ENCODE results near the gene STUB1.

STUB1 gene

DNA sequence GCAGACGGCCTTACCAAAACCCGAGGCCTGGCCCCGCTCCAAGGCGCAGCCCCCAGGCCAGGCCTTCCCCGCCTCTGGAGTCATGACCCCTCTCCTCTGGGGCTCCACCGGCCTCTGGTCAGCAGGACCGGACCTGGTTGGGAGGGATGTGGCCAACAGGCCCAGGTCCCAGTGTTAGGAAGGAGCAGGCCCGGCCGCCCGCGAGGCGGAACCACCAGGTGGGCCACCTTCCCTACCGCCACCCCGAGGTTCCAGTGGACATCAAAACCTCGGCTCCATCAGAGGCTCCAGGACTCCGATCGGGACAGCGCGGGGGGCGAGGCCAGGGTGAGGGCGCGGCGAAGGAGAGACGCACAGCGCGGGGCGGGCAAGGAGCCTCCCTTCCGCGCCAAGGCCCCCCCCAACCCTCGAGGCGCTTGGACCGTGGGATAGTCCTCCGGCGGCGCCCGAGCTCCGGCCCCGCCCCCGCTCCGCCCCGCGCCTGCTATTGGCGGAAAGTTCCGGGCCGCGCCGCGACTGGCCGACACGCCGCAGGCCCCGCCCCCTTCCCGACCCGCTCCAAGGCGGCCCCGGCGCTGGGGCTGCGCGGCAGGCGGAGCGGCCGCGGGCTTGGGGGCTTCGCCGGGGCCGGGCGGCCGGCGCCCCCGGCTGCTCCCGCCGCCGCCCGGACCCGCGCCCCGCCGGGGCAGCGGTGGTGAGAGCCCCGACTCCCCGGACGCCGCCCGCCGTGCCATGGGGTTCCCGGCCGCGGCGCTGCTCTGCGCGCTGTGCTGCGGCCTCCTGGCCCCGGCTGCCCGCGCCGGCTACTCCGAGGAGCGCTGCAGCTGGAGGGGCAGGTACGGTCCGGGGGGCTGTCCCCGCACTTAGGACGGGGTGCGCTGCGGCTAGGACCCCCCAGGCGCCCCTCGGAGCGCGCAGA is 34.6 kb downstream of the STUB1 start, which contains the start of gene METRN:
Gene METRN (plus strand): TSS at position 561 of the 919 bp plus-strand sequence. CDS start 172 bp downstream, at position 733.
- DNase-seq = peak; percentile 49

DNA sequence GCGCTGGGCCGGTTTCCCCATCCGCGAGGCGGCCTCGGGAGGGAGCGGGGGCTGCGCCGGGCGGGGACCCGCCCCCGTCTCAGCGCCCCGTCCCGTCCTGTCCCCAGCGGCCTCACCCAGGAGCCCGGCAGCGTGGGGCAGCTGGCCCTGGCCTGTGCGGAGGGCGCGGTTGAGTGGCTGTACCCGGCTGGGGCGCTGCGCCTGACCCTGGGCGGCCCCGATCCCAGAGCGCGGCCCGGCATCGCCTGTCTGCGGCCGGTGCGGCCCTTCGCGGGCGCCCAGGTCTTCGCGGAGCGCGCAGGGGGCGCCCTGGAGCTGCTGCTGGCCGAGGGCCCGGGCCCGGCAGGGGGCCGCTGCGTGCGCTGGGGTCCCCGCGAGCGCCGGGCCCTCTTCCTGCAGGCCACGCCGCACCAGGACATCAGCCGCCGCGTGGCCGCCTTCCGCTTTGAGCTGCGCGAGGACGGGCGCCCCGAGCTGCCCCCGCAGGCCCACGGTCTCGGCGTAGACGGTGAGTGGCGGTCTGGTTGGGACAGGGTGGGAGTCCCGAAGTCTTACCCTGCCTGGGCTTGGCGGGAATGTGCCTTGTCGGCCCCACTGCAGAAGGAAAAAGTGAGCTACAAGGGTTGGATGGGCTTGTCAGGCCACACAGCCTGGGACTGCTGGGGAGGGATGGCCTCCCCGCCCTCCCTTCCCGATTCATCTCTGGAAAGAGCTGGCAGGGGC is 35.4 kb downstream of the STUB1 start:
- DNase-seq = no peak

DNA sequence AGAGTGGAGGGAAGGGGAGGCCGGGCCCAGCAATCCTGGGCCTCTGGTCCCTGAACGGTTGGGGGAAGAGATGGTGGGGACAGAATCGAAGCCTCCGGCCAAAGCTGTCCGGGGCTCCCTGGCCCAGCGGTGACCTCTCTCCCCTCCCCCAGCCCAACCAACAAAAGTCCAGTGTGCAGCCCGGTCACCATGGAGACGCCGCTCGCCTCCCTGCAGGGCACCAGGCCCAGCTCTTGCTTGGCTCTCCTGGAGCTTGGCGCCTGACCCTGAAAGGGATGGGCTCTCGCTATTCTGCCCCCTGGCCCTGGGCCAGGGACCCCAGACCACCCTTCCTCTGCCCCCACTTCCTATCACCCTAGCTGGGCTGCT is 36.0 kb downstream of the STUB1 start:
- DNase-seq = no peak

- DNase-seq = no peak
Measured at GRCh38 chr16:716768-717325, 36.6 kb downstream of the STUB1 start.

- DNase-seq = no peak
Measured at GRCh38 chr16:717450-718245, 37.4 kb downstream of the STUB1 start.

DNA sequence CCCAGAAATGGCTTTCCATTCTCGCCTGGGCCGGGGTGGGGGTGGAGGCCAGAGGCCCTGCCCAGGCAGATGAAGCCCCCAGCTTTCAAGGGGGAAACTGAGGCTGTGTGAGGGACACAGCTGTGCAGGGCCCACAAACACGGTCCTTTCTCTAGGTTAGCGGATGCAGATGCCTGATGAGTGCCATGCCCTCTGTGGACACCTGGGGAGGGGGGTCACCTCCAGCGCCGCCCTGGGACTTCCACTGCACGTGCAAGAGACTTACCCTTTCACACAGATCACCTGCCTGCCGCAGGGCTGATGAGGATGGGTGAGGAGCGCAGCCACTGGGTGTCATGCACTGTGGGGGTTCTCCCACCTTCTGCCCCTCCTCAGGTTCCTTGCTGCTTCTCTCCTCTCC is 38.2 kb downstream of the STUB1 start:
- DNase-seq = no peak

- no peak for DNase-seq
Measured at GRCh38 chr16:718922-719321, 38.7 kb downstream of the STUB1 start.

DNA sequence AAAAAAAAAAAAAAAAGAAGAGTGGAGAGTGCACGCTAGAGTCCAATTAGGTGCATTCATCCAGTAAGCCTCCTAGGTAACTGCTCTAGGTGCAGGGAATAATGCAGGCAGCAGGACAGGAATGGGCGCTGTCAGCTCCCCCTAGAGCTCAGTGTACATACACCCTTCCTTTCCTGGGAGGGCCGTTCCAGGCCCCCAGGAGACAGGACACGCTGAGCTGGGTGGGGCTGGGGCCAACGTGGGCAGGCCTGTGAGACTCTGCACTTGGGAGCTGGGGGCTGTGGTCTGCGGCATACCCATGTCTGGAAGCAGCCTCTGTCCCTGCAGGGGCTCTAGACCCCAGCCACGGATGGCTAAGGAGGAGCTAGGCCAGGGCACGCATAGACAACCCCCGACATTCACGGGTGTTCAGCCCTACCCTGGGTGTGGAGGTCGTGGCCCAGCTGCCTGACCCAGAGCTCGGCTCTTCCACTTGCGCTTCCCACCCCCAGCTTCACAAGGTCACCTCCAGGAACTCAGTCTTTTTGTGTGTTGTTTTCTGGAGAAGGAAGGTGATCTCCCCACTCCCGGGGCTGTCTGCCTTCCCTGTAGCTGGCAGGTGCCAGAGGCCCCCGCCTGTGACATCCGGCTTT is 39.7 kb downstream of the STUB1 start:
- no peak for DNase-seq

DNA sequence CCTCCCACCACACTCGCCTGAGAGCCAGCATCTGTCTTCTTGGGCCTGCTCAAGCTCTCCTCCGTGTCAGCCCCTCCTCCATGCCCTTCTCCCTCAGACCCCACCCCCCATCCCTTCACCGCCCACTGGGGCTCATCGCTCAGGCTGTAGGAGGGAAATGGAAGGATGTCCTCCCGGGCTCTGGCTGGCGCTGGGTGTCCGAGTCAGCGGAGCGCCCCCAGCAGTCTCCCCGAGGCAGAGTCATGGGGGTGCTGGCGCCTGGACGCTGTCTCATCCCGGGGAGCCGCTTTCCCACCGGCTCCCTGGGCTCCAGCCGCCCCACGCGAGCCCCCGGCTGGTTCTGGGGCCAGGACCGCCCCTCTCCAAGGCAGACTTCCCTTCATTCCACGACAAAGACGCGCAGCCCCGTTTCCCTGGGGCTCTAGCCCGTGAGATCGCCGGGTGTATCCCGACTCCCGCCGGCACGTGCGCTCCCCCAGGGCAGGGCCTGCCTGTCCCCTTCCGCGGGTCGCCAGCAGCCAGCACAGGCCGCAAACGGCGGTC is 40.3 kb downstream of the STUB1 start:
- peak; percentile 76 for DNase-seq

- peak; percentile 53 for DNase-seq
Measured at GRCh38 chr16:720990-721764, 41.0 kb downstream of the STUB1 start, which contains the start of gene ANTKMT. ANTKMT (plus strand) TSS chr16:721146; CDS start chr16:721275, 129 bp downstream.

DNA sequence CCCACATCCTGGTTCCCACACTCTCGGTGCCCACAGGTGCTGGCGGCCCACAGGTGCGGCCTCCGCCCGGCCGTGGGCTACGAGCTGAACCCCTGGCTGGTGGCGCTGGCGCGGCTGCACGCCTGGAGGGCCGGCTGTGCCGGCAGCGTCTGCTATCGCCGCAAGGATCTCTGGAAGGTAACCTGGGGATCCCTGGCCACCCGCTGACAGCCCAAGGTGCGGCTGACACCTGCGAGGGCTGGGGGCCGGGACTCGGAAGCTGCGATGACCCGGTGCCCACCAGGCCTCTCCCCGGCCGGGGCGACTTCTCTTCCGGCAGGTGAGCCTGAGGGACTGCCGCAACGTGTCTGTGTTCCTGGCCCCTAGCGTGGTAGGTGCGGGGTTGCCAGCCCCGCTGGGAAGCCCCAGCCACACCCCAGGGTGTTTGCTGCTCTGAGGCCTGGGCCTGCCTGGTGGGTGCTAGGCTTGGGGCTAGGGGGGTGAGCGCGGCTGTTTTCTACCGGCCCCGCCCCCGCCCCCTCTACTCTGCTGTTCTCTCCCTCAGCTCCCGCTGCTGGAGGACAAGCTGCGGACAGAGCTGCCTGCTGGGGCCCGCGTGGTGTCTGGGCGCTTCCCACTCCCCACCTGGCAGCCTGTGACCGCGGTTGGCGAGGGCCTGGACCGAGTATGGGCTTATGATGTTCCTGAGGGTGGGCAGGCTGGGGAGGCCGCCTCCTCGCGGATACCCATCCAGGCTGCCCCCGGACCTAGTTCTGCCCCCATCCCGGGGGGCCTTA is 41.7 kb downstream of the STUB1 start:
- no peak for DNase-seq

GRCh38 chr16:722835-723633 is 42.8 kb downstream of the STUB1 start:
- DNase-seq = no peak

DNA sequence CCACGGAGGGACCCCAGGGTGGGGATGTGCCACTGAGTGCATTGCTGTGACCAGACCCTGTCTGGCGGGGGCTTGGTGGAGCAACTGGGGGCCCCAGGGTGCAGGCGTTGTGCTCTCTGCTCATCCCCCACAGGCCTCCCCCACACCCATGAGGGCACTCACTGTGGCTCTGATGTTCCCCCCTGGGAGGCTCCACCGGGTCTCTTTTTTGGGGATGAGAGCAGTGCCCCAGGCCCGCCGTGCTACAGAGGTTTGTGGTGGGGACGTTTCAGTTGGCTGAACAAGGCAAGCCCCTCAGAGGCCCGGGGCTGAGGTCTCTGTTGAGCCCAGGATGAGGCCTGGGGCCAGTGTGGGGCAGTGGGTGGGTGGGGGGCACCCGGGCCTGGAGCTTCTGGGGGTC is 43.5 kb downstream of the STUB1 start:
- DNase-seq = no peak

- no peak for DNase-seq
Measured at GRCh38 chr16:724188-725040, 44.2 kb downstream of the STUB1 start.

- DNase-seq = no peak
Measured at GRCh38 chr16:725041-725376, 44.8 kb downstream of the STUB1 start.

- DNase-seq = no peak
Measured at GRCh38 chr16:725463-726187, 45.4 kb downstream of the STUB1 start.

DNA sequence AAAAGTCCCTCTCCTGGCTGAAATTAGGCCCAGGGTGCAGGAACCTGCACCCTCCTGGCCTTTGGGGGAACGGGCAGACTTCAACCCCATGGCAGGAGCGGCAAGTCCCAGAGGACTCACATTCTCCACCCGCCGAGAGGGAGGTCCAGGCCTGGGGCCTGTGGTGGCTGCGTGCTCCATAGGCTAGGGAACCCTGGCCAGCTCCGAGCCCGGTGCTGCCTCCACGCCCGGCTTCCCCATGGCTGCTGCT is 45.9 kb downstream of the STUB1 start:
- no peak for DNase-seq

Data from SHP77 treated with DMSO at 0.1 percent for 48 hours (cell line).